Measurements from ENCODE around the gene TSPAN32.

The TSPAN32 gene

GRCh38 chr11:2366276-2366675 lies 64.5 kb downstream of the TSPAN32 start:
- DNase-seq (ENCODE audit: low spot score) = no peak

- no peak for DNase-seq (ENCODE audit: low spot score)
These were observed 64.9 kb downstream of the TSPAN32 start for GRCh38 chr11:2366733-2367132.

GRCh38 chr11:2367266-2368160 lies 65.7 kb downstream of the TSPAN32 start:
- DNase-seq (ENCODE audit: low spot score) = no peak
